22Rv1 (cell line): ENCODE measurements around the gene NEURL1B.

Experiments used
- H3K27ac ChIP-seq: fragments of 450-650 bp; 2 replicates; pipeline ENCODE4 v1.5.1; 2017
- ZFX ChIP-seq: fragments of 450-650 bp; IDR thresholded peaks from 2 replicates; pipeline ENCODE4 v1.6.1; 2017; ENCODE audit warnings: antibody characterized with exemption, borderline replicate concordance
- TF ChIP-seq, protein P1 (sequence below): fragments of 450-650 bp; IDR thresholded peaks from 2 replicates; pipeline ENCODE4 v1.5.1; 2017; ENCODE audit warnings: mild to moderate bottlenecking

Gene NEURL1B

DNA sequence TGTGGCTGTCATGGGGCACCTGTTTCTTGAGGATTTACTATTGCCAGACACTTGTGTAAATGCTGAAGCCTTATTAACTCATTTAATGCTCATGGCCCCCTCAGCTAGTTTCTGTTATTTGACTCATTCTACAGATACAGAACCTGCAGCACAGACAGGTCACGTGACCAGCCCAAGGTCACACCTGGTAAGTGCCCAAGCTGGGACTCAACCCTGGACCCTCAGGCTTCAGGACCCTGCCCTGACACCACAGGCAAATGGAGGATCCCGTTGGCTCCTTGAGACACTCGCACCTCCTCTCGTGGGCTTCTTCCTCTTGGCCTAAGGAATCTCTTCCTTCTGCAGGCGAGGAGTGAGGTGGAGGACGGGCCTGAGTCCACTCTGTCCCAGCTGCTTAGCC is 10.6 kb upstream of the NEURL1B start:
- no peak for TF ChIP-seq ZFX
- no peak overlapping the region for H3K27ac ChIP-seq

DNA sequence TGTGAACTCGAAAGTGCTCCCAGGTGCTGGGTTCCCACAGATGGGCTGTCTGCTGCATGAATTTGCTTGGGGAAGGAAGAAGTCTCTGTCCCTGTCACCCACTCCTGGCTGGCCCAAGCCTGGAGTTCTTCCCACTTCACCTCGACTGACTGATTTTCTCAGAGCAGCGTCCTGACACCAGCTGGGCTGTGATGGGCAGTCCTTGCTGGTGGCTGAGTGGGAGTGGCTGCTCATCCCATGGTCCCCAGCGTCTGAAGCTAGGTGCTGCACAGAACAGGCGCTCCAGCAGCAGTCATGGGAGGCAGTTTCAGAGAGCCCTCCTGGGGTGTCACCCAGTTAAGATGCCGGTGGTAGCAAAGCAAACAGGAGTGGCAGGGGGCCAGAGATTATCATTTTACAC is 10.1 kb upstream of the NEURL1B start:
- no peak for TF ChIP-seq ZFX
- TF ChIP-seq, protein P1, sequence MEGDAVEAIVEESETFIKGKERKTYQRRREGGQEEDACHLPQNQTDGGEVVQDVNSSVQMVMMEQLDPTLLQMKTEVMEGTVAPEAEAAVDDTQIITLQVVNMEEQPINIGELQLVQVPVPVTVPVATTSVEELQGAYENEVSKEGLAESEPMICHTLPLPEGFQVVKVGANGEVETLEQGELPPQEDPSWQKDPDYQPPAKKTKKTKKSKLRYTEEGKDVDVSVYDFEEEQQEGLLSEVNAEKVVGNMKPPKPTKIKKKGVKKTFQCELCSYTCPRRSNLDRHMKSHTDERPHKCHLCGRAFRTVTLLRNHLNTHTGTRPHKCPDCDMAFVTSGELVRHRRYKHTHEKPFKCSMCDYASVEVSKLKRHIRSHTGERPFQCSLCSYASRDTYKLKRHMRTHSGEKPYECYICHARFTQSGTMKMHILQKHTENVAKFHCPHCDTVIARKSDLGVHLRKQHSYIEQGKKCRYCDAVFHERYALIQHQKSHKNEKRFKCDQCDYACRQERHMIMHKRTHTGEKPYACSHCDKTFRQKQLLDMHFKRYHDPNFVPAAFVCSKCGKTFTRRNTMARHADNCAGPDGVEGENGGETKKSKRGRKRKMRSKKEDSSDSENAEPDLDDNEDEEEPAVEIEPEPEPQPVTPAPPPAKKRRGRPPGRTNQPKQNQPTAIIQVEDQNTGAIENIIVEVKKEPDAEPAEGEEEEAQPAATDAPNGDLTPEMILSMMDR: no peak
- H3K27ac ChIP-seq: no peak overlapping the region

DNA sequence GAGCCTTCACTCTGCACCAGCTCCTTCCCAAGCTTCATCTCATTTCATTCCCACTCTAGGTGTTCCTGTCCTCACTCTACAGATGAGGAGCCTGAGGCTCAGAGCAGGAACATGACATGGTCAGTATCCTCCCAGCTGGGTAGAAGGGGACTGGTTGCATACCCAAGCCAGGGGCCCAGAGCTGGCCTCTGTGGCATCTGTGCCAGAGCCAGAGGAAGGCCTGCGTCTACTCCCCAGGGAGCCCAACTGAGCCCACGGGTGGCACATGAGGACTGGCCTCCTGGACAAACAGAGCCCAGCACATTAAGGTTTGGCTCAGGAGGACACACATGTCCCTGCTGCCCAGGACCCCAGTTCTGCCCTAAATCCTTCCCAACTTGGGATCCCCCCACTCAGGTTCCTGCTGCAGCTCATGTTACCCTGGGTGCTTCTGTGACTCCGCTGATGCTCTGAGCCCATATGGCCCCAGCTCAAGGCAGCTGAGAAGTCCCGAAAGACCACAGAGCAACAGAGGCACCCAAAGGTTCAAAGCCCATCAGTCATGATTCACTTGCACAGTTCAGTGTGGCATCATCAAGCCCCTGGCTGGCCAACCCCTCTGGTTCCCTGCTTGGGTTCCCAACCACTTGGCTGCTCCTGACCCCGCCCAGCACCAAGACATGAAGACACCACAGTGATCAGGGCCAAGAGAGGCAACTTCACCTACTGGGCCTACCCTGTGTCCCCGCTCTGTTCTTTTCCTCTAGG is 8.5 kb upstream of the NEURL1B start:
- no peak overlapping the region for H3K27ac ChIP-seq
- TF ChIP-seq, protein P1: no peak
- TF ChIP-seq ZFX: no peak

DNA sequence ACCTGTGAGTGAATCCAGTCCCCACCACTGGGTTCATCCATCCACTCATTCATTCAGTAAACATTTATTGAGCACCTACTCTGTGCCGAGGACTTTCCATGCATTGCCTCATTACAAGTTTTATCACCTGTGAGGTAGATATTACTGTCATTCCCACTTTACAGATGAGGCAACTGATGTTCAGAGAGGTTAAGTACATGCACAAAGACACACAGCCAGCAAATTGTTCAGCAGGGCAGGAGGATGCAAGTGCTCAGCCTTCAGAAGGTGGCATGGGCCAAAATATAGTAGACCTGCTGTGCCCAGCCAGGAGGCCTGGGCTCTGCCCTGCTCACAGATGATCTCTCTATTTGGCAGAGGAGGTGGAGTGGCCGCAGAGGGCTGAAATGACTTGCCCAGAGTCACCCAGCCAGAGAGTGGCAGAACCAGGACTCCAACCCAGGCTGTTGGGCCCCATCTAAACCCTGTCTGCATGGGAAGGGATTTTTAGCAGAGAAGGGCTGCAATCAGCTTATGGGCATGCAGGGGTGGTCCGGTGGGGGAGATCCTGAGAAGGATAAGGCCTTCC is 7.6 kb upstream of the NEURL1B start:
- TF ChIP-seq, protein P1: no peak
- TF ChIP-seq ZFX: no peak
- H3K27ac ChIP-seq: no peak overlapping the region

DNA sequence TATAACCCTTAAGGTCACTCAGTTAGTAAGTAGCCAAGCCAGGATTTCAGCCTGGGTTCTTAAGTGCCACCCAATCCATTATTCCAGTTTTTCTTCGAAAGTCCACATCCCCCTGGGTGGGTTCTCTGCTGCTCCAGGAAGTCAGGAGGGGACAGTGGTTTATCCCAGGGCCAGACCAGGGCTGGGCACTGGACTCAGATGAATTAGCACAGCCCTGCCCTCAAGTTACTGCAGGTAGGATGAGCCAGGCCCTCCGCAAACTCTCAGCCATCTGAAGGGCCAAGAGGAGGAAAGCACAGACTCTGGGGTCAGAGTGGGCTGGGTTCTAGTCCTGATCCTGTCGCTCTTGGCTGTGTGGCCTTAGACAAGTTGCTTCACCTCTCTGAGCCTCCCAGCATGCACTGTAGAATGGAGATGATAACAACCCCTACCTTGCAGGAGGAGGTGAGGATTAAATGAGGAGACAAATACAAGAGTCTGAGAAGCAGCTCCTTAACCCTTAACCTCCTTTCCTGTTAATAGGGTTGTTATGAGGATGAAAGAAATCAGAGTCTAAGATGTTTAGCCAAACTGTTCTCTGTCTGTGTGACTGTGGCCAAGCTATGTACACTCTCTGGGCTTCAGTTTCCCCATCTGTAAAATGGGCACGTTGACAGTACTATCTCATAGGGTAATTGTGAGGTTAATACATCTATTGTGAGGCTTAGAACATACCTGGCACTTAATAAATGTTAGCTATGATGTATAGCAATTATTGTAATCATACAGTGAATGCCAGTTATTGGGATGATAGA is 6.8 kb upstream of the NEURL1B start:
- H3K27ac ChIP-seq: no peak overlapping the region
- TF ChIP-seq, protein P1: no peak
- TF ChIP-seq ZFX: no peak

DNA sequence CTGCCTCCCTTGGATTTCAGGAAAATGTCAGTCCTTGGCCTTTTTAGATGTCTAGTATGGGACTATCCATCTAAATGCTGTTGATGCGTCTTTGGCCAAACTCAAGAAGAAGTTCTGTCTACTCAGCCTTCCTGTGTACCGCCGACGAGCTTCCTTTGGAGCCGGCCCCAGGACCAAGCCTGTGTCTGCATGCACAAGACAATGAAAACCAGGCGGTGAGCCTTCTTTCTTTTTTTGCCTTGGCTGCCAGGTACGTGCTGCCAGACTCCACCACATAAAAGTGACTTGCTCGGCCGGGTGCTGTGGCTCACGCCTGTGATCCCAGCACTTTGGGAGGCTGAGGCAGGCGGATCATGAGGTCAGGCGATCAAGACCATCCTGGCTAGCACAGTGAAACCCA is 6.0 kb upstream of the NEURL1B start:
- TF ChIP-seq, protein P1: no peak
- TF ChIP-seq ZFX: no peak
- no peak overlapping the region for H3K27ac ChIP-seq

DNA sequence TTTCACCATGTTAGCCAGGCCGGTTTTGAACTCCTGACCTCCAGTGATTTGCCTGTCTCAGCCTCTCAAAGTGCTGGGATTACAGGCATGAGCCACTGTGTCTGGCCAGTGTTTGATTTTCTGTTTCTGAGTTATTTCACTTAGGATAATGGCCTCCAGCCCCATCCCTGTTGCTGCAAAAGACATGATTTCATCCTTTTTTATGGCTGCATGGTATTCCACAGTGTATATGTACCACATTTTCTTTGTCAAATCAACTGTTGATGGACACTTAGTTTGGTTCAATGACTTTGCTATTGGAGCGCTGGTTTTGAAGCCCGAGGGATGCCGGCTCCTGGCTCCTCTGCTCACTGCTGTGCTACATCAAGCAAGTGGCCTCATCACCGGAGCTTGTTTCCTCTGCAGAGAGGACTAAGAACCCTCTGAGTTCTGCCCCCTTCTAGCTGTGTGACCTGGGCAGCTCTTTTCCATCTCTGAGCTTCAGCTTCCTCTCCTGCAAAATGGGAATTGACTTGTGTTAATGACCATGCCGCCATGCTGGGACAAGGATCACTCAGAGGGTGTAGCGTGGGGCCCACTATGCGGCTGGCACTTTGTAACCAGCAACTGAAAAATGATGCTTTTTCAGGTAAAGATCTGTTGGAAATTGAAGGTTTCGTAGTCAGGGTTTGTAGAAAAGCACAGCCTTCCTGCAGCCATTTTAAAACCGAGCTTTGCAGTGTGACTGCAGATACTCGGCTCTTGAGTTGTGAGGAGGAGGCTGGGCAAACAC is 4.6 kb upstream of the NEURL1B start:
- peak overlapping the region; percentile 80 for H3K27ac ChIP-seq
- TF ChIP-seq, protein P1: no peak
- no peak for TF ChIP-seq ZFX
